Mammary epithelial cell (primary cell): ENCODE results near the gene C1orf198.

ENCODE experiments used
- EZH2 ChIP-seq: IDR thresholded peaks from 2 replicates; pipeline ENCODE4 v1.6.1; 2012; ENCODE audit warnings: low read length, inconsistent platforms, borderline replicate concordance
- TF ChIP-seq, protein P1 (sequence below), 2 donors: IDR thresholded peaks in 1 of 2; conservative IDR thresholded peaks in 1 of 2; 2 replicates each; pipeline ENCODE4 v1.5.1; 2011 to 2012; ENCODE audit warnings: inconsistent platforms in 2 of 2, low read length in 2 of 2, mild to moderate bottlenecking in 2 of 2, control low read depth in 1 of 2, low read depth in 1 of 2; ENCODE audit not compliant: insufficient read depth in 1 of 2; ENCODE audit errors: extremely low read depth in 1 of 2

- no peak for TF ChIP-seq EZH2
- TF ChIP-seq, protein P1, sequence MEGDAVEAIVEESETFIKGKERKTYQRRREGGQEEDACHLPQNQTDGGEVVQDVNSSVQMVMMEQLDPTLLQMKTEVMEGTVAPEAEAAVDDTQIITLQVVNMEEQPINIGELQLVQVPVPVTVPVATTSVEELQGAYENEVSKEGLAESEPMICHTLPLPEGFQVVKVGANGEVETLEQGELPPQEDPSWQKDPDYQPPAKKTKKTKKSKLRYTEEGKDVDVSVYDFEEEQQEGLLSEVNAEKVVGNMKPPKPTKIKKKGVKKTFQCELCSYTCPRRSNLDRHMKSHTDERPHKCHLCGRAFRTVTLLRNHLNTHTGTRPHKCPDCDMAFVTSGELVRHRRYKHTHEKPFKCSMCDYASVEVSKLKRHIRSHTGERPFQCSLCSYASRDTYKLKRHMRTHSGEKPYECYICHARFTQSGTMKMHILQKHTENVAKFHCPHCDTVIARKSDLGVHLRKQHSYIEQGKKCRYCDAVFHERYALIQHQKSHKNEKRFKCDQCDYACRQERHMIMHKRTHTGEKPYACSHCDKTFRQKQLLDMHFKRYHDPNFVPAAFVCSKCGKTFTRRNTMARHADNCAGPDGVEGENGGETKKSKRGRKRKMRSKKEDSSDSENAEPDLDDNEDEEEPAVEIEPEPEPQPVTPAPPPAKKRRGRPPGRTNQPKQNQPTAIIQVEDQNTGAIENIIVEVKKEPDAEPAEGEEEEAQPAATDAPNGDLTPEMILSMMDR (conservative IDR thresholded peaks at IDR 0.05 in 1 of 2, IDR thresholded peaks at IDR 0.05 in 1 of 2; ENCODE audit: extremely low read depth in 1 of 2, insufficient read depth in 1 of 2, low read depth in 1 of 2, low read length in 2 of 2) = no peak
Observed at GRCh38 chr1:230857077-230857476, 11.2 kb downstream of the C1orf198 start.
